ENCODE measurements around the gene AGPS.

GRCh38 chr2:177427316-177427715 lies 34.7 kb downstream of the AGPS start:
- no peak for TF ChIP-seq CTCF (conservative IDR thresholded peaks at IDR 0.05; ENCODE audit: low read length)
- no peak for TF ChIP-seq EZH2phosphoT487 (IDR thresholded peaks at IDR 0.05; ENCODE audit: borderline replicate concordance, low read depth, low read length)
